ENCODE results near the gene RUNX3.

DNA sequence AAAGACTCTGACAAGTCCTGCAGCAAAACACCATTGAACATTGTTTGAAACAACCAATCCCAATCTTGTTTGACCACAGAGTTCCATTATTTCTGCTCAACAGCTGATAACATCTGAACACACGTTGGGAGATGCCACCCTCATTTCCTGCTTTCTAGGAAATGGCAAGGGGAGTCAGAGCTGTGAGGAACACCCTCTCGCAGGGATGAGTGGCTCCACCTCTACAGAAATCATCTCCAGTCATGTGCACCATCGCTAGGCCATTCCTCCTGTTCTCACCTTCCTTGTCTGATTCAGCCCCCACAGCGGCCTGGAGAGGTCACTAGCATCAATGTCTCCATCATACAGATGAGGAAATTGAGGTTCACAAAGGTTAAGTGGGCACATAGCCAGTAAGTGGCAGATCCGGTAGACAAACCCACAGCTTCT, 22.4 kb upstream of the RUNX3 start:
- TF ChIP-seq, protein P1, sequence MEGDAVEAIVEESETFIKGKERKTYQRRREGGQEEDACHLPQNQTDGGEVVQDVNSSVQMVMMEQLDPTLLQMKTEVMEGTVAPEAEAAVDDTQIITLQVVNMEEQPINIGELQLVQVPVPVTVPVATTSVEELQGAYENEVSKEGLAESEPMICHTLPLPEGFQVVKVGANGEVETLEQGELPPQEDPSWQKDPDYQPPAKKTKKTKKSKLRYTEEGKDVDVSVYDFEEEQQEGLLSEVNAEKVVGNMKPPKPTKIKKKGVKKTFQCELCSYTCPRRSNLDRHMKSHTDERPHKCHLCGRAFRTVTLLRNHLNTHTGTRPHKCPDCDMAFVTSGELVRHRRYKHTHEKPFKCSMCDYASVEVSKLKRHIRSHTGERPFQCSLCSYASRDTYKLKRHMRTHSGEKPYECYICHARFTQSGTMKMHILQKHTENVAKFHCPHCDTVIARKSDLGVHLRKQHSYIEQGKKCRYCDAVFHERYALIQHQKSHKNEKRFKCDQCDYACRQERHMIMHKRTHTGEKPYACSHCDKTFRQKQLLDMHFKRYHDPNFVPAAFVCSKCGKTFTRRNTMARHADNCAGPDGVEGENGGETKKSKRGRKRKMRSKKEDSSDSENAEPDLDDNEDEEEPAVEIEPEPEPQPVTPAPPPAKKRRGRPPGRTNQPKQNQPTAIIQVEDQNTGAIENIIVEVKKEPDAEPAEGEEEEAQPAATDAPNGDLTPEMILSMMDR (IDR thresholded peaks at IDR 0.05), result no peak
- TF ChIP-seq POLR2A (IDR thresholded peaks at IDR 0.05), result no peak

All from uterus (tissue), 2 donors.